Liver (tissue), 3 donors: ENCODE measurements around the gene FCRL5.
"Not testable (repeated sequence)": the region's sequence is repeated elsewhere in the genome, so short reads cannot be mapped to it uniquely, and the experiment has no call there.

Source experiments
- CTCF ChIP-seq: fragments of 150-350 bp; IDR thresholded peaks from 2 replicates; pipeline ENCODE4 v1.5.1; 2017; ENCODE audit warnings: improper control_type of control experiment, low read depth, low read length; ENCODE audit not compliant: missing input control
- GABPA ChIP-seq, 2 donors: IDR thresholded peaks in 1 of 2; conservative IDR thresholded peaks in 1 of 2; 2 replicates each; pipeline ENCODE4 v1.6.1; 2016; ENCODE audit warnings: antibody characterized with exemption in 2 of 2, mild to moderate bottlenecking in 1 of 2, moderate library complexity in 1 of 2
- RXRA ChIP-seq, 2 donors: IDR thresholded peaks; 2 replicates each; pipeline ENCODE4 v1.6.1; 2017 to 2018; ENCODE audit warnings: antibody characterized with exemption in 2 of 2, mild to moderate bottlenecking in 1 of 2
- TF ChIP-seq, protein P1 (sequence below): IDR thresholded peaks from 2 replicates; pipeline ENCODE4 v1.6.1; 2016; ENCODE audit warnings: antibody characterized with exemption
- donor health status: healthy.
- donor health status: healthy.

DNA sequence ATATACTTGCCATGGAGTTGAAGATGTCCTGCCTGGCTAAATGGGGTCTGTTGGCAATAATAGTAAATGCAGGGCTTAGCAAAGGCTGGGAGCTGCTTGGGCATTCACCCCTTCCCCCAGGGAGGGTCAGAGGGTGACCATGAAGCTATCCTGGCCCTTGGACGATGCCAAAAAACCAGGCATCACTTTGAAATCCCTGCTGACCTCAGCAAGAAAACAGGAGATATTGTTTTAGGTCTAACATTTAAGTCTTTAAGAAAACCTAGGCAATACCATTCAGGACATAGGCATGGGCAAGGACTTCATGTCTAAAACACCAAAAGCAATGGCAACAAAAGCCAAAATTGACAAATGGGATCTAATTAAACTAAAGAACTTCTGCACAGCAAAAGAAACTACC is 4.2 kb downstream of the FCRL5 start:
- TF ChIP-seq CTCF; GABPA (IDR thresholded peaks at IDR 0.05 in 1 of 2, conservative IDR thresholded peaks at IDR 0.05 in 1 of 2); RXRA (IDR thresholded peaks at IDR 0.05): not testable (repeated sequence)
- TF ChIP-seq, protein P1, sequence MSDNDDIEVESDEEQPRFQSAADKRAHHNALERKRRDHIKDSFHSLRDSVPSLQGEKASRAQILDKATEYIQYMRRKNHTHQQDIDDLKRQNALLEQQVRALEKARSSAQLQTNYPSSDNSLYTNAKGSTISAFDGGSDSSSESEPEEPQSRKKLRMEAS, result not testable (repeated sequence)
